GM10266 (cell line): Measurements from ENCODE around the gene FBP1.

ENCODE experiments used
- DNase-seq: peaks from one replicate; pipeline ENCODE4 v3.0.0; 2012; ENCODE audit errors: extremely low spot score
- TF ChIP-seq, protein P1 (sequence below): IDR thresholded peaks from 2 replicates; pipeline ENCODE4 v1.5.1; 2012; ENCODE audit warnings: mild to moderate bottlenecking, low read depth; ENCODE audit not compliant: control insufficient read depth, insufficient read depth; ENCODE audit errors: missing control alignments

Gene FBP1

DNA sequence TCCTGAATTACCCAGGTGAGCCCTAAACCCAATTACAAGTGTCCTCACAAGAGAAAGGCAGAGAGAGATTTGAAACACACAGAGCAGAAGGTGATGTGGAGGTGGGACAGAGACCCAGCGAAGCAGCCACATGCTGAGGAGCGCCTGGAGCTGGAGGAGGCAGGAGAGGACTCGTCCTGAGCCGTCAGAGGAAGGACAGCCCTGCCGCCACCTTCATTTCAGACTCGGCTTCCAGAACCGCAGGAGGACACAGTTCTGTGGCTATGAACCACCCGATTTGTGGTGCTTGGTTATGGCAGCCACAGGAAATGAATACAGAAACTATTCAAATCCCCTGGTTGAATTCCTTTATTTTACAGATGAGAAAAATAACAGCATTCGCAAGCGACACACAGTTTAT lies 16.4 kb upstream of the FBP1 start:
- no peak for DNase-seq
- TF ChIP-seq, protein P1, sequence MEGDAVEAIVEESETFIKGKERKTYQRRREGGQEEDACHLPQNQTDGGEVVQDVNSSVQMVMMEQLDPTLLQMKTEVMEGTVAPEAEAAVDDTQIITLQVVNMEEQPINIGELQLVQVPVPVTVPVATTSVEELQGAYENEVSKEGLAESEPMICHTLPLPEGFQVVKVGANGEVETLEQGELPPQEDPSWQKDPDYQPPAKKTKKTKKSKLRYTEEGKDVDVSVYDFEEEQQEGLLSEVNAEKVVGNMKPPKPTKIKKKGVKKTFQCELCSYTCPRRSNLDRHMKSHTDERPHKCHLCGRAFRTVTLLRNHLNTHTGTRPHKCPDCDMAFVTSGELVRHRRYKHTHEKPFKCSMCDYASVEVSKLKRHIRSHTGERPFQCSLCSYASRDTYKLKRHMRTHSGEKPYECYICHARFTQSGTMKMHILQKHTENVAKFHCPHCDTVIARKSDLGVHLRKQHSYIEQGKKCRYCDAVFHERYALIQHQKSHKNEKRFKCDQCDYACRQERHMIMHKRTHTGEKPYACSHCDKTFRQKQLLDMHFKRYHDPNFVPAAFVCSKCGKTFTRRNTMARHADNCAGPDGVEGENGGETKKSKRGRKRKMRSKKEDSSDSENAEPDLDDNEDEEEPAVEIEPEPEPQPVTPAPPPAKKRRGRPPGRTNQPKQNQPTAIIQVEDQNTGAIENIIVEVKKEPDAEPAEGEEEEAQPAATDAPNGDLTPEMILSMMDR = no peak

DNA sequence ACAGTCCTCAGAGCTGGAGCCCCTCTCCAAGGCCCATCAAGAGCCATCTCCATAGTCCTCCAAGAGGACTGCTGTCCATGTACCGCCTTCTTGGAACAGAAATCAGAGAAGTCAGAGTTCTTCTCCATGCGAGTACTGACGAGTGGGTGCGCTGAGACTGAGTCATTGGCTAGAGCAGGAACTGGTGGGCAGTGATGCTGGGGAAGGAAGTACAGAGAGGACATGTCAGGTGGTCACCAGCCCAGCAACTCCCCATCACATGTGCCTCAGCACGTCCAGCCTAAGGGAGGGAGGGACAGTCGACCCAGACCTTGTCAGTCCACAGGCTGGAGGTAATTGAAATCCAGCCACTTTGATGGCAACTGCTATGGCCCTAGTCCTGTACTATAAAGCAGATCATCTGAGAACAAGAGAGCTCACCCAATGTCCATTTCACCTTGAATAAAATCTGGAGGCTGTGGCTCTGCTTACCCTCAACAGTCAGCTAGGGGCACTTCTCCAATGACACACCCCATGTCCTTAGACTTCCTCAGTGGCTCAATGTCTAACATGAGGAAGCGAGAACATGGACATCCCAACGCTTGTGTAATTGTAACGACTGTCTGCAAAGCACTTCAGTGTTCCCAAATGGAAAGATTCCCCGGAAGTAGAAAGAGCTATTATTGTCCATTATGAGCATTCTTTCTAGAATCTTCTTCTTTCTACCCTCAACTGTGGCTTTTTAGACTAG lies 15.0 kb upstream of the FBP1 start:
- TF ChIP-seq, protein P1 = no peak
- DNase-seq = no peak

DNA sequence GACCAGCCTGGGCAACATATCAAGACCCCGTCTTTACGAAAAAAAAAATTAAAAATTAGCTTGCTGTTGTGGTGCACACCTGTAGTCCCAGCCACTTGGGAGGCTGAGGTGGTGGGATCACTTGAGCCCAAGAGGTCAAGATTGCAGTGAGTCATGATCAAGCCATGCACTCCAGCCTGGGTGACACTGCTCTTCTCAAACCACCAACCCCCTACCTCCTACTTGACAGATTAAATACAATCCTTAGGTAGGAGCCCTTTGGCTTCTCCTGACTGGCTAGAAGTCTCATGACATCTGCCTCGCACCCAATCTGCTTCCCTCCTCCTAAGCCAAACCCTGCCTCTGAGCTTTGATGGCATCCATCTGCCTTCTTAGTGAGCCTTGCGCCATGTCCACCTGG lies 11.6 kb upstream of the FBP1 start:
- TF ChIP-seq, protein P1 = no peak
- DNase-seq = no peak

DNA sequence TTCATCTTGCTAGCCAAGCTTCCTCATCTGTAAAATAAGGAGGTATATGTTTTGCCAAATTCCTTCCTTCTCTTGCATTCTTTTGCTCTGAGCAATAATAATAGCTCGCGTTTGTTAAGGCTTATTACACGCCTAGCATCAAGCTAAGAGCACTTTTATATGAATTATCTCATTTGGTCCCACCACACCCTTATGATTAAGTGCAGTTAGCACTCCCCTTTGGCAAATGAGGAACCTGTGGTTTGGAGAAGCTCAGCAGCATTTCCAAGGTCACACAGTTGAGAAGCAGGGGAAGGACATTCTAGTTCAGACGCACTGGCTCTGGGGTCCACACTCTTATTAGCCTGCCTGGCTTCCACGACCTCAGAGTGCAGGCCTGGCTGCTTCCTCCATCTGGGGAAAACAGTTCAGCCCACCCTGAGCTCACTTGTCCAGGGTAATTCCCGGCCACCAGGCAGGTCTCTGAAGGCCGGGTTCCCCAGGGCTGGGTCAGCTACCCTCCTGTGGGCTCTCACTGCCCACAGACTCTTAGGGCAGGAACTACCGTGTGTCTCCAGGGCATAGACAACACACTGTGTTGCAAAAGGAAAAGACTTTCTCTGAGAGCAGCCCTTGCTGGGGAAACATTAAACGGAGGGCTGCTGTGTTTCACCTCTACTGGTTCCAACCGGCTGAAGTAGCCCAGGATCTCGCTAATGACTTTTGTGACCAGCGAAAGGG lies 9.9 kb upstream of the FBP1 start:
- TF ChIP-seq, protein P1 = no peak
- no peak for DNase-seq

DNA sequence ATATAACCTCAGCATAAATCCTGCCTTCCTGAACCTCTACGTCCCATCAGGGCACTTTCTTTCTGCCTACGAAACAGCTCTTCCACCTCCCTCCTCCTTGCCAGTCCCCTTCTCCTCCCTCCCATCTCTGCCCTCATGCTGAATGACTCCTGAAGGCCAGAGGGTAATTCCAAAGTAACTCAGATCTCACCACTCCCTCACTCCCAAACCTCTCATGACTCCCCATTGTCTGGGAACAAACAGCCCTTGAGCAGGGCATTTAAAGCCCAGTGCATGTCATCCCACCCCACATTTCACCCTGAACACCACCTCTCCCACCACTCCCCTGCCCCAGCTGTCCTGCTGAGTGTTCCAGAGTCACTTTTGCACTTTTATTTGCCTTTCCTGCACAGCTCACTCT lies 8.9 kb upstream of the FBP1 start:
- TF ChIP-seq, protein P1 = no peak
- DNase-seq = no peak

DNA sequence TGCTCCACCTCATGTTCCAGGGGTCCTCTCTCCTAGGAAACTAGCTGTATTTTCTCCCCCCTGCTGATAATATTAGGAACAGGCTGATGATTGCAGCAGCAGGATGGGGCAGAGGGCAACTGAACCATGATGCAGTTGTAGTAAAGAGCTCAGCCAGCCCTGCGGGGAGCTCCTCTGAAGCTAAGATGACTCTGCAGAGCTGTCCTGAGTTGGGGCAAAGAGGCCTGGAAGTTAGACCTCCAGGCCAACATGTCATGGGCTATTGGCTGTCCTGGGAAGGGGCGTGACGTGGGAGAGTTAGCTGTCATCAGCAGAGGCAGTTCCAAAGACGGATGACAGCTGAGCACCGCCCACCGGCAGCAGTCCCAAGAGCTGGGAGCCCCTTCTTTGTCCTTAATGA lies 6.6 kb upstream of the FBP1 start:
- DNase-seq = no peak

More for the DNA sequence above, 6.6 kb upstream of the FBP1 start:
- TF ChIP-seq, protein P1 = no peak
